HG03571 (cell line): ENCODE results near the gene PDE9A.

ENCODE experiments used
- ATAC-seq: cut with Tn5 transposase; IDR thresholded peaks from one replicate; pipeline ENCODE4 v1.9.1; 2021; ENCODE audit not compliant: unreplicated experiment

PDE9A gene

DNA sequence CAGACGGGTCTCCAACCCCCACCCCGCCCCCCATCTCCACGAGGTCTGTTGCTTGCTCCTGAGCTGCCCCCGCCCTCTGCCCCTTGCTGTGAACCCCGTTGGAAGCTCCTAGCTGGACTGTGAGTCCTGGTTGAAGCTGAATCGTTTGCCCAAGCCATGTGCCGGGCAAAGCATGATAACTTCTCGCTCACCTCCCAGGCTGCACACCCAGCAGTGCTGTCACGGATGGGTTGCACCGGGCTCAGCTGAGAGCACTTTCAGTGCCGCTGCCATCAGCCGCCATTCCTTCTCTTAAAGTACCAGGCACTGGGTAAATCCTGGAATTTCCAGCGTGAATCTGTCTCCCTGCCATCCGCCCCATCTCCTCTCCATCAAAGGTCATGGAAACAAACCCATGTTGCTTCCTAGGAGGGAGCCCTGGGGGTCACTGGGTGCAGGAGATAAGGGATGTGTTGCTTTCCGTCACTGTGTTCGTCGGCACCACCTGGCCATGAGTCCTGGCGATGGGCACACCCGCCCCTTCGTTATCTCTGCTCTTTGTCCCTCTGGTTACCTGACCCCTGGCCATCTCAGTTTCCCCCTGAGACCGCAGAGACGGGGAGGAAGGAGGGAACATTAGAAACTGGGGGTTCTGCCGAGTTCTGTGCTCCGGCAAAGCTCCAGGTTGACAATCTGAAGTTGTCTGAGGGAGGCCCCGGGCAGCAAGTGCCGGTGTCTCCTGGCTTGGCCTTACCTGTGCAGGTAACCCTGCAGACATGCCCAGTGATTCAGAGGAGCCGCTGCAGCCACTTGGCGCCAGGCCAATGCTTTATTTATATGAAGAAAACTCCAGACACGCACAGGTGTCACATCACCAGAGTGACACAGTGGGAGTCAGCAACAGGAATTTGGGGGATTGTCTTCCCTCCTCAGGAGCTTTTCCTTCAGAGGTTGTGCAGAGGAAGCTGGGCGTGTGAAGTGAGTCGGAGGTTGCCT lies 2.7 kb downstream of the PDE9A start:
- ATAC-seq = no peak

DNA sequence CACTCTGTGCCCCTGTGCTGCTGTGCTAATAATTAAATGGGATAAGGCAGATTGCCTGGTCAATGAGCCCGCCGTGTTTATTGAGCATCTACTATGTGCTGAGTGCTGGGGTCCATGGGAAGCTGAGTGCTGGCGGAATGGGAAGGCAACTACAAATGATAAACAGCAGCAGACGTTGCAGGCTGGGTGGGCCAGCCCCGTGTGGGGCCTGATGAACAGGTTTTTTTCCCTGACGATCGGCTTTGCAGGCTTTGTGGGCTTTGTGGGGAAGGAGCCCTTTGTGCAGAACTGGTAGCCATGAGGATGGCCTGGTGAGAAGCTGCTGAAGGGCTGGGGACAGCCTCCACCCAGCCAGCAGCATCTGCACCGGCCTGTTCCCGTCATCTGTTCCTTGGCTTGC lies 3.5 kb downstream of the PDE9A start:
- ATAC-seq = no peak

DNA sequence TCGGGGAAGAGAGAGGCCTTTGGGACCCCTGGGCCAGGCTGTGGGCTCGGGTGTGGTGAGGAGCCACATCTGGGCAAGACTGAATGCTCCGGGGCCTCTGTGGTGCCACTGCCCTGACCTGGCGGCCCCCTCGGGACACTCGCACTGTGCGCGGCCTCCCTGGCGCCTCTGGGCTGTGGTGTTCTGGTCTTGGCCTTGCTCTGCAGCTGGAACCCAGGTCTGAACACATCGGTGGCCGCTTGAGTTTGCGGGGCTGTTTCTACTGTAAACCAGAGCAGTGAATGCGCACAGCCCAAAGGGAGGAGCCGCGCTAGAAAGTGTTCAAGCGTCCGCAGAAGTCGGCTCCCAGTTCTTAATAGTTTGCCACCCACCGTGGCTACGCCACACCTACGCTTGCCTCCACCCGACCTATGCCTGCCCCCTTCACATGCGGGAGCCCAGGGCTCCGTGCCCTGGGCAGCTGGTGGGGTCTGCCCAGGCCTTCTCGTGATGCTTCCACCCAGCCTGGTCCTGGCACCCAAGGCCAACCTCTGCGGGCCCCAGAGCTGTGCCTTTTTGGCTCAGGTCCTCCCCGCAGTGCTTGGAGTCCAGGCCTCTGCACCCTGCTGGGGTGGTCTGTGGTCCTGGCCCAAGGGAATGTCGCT lies 4.4 kb downstream of the PDE9A start:
- ATAC-seq = no peak

DNA sequence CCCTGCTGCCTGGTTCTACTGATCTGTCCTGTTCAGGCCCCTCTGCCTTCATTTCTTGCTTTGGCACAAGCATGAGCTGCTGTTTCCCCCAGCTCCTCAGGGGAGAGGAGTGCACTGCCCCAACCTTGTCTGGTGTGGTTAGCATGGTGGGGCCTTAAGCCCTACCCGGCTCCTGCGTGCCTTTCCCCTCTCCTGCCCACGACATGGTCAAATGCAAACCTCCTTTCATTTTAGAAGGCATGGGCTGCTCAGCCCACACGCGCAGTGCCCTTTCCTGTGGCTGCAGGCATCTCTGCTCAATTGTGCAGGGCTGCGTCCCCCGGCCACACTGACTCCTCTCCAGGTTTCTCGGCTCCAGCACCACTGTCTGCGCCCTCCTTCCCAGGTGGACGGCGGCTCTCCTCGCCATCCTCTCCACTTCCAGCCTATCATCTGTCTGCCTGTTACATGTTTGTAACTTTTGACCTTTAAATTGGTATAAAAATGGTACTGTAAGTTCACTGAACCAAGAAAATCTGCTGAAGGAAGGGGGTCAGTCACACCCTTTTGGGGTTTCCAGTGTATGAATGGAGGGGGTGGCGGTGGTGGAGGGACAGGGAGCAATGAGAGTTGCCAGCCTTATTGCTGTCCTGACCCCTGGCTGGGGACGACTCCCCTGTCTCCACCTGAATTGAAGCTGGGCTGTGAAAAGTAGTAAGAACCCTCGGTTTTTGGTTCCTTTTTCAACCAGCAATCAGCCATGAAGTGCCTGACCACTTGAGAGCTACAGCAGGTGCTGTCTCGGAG lies 5.1 kb downstream of the PDE9A start:
- no peak for ATAC-seq

DNA sequence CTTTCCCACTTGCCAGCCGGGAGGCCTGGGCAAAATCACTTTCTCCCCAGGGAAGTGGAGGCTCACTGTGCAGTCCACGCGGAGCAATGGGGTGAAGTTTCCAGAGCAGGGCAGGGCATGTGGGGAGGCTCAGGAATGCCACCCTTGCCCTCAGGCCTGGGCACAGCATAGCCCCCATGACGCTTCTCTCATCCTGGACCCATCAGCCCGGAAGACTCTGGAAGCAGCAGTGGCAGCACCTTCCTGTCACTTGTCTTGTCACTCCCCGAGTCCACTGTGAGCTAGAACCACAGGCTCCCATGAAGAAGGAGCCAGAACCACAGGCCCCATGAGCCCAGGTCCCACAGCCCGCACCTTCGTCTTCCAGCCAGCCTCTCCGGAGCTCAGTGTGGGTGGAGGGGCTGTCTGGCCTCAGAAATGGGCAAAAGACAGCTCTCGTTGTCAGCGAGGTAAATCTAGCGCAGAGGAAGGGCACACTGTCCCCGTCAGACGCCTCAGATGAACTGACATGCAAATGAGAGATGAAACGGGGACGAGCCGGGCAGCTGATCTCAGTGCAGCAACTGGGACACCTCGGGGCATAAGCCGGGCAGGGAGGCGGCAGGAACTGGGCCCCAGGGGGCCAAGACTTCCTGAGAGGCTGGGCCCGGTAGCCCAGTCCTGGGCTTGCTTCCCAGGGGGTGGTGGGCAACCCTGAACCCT lies 6.1 kb downstream of the PDE9A start:
- no peak for ATAC-seq

DNA sequence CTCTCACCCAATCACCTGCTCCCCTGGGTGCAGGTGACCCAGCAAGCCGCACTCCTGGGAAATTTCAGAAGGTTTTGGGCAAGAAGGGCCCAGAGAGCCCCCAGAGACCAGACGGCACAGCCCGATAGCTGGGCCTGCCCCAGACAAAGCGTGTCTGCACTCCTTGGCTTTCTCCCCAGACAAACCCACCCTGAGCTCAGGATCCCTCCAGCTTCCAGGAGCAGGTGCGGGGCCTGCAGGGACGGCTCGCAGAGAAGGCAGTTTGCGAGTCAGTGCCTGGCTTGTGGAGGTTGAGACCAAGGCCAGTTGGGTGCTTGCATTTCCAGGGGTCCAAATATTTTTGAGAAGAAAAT lies 6.7 kb downstream of the PDE9A start:
- ATAC-seq = no peak

DNA sequence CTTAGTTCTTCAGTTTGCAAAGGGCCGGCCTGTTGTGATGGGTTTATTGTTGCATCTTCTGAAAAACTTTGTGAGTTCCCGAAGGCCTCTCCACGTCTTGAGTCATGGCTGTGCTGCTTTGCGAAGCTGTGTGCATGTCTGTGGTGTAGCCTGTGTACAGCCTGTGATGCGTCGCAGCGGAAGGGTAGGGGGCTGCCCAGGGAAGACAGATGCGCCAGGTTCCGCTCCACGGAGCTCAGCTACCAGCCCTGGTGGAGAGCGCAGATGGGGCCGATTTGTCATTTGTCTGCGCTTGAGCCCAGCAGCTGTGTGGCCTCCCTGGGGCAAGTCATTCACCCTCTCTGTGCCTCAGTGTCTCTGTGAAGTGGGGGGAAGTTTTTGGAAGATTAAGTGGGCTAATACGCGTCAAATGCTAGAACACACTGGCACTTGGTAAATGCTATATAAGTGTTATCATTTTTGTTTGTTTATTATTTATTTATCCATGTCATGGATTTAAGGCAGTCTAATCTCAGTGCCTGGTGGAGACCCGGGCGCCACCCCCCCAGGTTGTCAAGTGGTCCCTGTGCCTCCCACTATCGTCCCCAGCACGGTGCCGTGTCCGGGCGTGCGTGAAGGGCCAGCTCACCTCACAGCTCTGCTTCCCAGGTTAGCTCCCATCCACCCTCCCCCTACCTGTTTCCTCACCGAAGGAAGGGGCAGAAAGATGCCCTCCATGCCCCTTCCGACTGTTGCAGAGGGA lies 8.4 kb downstream of the PDE9A start:
- ATAC-seq = no peak

DNA sequence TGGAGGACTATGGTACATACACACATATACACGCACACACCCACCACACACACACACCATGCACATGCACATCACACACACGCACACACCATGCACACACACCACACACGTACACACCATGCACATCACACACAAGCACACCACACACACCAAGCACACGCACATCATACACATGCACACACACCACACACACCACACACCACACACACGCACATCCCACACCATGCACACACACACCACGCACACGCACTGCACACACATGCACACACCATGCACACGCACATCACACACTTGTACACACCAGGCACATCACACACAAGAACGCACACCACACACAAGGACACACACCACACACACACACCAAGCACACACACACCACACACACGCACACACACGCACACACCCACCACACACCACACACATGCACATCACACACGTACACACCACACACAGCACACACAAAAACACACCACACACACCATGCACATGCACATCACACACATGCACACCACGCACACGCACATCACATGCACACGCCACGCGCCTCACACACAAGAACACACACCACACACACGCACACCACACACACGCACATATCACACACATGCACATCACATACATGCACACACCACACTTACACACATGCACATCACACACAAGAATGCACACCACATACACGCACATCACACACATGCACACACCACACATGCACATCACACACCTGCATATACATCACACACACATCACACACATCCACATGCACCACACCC lies 9.2 kb downstream of the PDE9A start:
- ATAC-seq = no peak

DNA sequence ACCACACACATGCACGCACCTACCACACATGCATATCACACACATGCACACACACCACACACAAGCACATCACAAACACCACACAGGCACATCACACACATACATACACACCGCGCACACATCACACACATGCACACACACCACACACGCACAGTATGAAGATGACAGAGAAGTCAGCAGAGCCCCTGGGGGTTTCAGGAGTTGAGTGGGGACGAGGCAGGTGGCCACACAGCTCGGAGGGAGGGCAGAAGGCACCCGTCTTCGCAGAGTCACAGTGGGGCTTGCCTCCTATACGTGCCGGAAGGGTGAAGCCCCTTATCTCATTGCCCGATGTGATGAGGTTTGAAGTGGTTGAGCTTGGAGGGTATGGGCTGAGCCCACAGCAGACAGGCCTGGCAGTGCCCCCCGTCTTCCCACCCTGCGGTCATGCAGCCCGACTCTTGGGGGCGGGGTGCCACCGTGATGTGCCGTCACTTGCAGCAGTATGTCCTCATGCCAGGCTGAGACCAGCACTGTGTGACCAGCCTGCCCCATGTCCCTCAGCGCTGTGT lies 9.9 kb downstream of the PDE9A start:
- no peak for ATAC-seq

DNA sequence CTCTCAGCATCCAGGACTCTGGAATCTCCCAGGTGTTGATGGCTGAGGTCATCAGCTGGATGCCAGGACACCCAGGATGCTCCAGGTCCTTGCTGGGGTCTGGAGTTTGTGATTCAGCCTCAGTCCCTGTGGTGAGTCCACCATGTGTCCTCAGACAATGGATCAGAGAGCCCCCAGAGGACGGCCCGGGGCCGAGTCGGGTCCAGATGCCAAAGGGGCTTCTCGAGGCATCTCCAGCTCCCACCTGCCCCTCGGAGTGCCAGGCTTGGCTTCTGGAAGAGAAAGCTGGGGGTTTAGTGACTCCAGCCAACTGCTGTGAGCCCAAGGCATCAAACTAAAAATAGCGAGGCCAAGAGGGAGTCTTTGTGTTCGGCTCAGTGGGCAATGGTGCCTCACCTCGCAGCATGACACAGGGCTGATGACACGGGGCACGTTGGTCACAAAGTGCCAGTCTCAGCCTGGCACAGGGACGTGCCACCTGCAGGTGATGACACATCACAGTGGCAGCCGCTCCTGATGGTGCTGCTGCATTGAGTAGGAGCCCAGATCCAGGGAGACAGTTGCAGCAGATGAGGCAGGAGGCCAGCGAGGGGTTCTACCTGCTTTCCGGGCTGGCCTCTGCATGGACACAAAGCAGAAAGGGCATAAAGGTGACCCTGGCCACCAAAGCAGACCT lies 10.6 kb downstream of the PDE9A start:
- ATAC-seq = no peak

DNA sequence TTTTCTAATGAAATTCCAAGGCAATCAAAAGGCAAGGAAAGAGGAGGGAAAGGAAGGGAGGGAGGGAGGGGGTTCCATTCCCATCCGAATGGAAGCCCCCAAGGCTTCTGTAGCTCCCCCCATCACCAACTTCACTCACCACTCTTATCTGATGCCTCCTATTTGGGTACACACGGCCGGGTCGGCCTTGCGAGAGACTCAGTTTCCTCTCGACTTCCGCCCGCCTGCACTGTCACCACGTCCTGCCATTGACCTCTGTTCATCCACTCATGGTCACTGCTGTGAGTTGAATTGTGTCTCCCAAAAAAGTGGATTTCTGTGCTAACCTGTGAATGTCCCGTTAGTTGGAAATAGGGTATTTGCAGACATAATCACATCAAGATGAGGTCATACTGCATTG lies 11.2 kb downstream of the PDE9A start:
- ATAC-seq = no peak

DNA sequence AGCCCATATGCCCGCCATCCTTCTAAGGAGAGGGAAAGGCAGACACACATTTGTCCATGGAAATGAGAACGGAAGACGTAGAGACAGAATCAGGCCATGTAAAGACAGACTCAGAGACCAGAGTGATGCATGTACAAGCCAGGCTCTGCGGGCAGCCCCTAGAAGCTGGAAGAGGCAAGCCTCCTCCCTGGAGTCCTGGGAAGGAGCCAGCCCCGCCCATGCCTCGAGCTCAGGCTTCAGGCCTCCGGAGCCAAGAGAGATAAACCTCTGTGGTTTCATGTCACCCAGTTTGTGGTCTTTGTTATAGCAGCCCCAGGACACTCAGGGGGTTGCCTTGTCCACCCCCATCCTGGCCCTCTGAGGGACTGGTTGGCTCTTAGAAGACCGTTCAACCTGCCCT lies 11.6 kb downstream of the PDE9A start:
- no peak for ATAC-seq

DNA sequence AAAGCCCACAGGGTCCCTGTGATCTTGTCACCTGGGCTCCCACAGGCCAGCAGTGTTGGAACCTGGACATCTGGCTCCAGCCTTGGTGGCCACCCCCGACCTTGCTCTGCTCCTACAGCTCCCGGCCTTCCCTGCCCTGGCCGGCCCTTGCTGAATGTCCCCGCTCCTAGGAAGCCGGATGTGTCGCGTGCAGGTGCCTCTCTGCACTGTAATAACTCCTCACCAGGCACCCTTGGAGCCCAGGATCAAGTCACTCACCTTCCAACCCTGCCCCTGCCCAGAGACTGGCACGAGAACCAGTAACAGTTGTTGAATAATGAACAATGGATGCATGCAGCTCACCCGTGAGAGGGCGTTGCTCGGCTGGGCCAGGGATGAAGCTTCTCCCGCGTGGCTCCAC lies 12.1 kb downstream of the PDE9A start:
- no peak for ATAC-seq

DNA sequence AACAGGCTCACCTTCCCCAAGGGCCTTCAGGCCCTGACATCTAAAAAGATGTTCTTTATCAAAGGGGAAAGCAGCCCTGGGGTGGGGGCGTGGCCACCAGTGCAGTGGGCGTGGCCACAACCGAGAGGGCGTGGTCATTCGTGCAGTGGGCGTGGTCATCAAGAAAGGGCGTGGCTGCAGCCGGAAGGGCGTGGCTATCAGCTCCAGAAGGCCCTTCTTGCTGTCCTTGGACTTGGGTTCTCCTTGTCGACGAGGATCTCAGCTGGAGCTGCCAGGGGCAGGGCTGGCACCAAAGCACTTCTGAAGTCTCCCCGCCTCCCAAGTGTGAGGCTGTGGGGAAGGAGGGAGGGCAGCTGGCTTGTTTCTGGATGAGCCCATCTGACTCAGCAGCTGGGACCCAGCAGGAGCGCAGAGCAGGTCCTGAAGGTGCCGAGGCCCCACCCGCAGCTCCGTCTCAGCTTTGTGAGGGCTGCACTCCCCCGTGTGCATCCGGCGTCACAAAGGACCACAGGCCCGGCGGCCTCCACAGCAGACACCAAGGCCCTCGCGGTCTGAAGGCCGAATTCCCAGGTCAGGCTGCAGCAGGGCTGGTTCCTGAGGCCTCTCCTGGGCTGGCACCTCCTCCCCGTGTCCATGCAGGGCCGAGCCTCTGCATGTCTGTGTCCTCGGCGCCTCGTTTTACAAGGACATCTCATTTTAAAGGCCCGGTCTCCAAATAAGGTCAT lies 12.8 kb downstream of the PDE9A start:
- ATAC-seq = no peak

DNA sequence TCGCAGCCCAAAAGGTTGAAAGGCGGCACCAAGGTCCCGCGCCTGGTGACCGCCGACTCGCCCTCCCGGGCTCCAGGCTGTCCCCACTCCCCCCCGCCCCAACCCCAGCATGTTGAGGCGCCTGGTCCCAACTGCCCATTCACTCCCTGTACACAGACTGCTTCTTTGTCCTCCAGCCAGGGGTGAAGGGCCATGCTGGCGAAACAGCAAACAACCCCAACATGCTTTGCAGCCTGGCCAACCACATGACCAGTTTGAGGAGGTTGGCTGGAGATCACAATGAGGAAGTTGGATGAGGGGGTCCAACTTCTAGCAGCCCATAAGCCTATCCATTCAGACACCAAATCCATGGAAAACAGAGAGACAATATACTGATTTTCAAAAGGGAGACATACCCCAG lies 13.5 kb downstream of the PDE9A start:
- no peak for ATAC-seq

DNA sequence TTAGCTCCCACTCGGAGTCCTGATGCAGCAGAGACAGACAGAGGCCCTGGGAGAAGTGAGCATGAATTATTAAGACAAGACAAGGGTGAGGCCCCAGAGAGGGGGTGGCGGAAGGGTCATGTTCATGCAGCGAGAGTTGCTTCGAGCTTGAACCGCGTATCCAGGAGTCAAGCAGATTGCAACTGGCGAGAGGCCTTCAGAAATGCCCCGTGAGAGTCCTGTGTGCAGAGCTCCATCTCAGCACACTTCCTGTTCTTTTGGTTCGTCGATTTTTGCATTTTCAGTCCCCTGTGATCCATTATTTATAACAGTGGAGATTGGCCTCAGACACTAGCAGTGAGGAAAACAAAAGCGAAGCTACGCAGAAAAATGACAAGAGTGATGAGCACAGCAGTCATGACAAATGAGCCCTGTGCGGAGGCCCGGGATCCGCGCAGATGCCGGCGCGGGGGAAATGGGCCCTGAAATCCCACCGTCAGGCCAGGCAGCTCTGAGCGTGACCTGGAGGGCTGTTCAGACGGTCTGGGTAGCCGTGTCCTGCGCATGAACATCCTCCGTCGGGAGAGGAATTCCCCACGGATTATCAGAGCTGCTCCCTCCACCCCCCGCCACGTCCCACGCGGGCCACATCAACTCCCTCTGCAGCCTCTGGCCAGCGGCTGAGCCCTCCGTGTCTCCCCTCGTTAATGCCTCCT lies 15.0 kb downstream of the PDE9A start:
- ATAC-seq = no peak

DNA sequence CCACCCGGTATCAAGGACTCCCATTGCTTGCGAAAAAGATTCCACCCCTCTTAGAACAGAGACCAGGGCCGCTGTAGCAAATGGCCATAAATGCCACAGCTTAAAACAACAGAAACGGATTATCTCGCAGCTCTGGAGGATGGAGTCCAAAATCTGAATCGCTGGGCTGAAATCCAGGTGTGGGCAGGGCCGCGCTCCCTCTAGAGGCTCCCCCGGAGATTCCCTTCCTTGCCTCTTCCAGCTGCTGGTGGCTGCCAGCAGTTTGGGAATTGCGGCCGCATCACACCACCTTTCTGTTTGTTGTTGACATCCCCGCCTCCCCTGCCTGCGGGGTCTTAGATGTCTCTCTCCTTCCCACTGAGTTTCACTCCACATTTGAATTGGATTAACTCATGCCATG lies 15.6 kb downstream of the PDE9A start:
- no peak for ATAC-seq
